GM19324 (cell line): ENCODE measurements around the gene AQP12B.

Experiments
- ATAC-seq: cut with Tn5 transposase; IDR thresholded peaks from one replicate; pipeline ENCODE4 v1.9.1; 2021; ENCODE audit warnings: mild to moderate bottlenecking, moderate library complexity; ENCODE audit not compliant: unreplicated experiment, low FRiP score

Gene AQP12B

GRCh38 chr2:240637116-240637900, 45.4 kb downstream of the AQP12B start:
- no peak for ATAC-seq

- no peak for ATAC-seq
Measured at GRCh38 chr2:240636563-240637115, 46.0 kb downstream of the AQP12B start.

GRCh38 chr2:240635998-240636547, 46.6 kb downstream of the AQP12B start:
- no peak for ATAC-seq

GRCh38 chr2:240635121-240635997, 47.3 kb downstream of the AQP12B start:
- no peak for ATAC-seq

GRCh38 chr2:240632306-240632721, 50.4 kb downstream of the AQP12B start:
- ATAC-seq, result no peak

- ATAC-seq, result no peak
Measured at GRCh38 chr2:240631548-240632305, 51.0 kb downstream of the AQP12B start.

GRCh38 chr2:240630771-240631547, 51.7 kb downstream of the AQP12B start:
- no peak for ATAC-seq

- no peak for ATAC-seq
Measured at GRCh38 chr2:240629968-240630770, 52.5 kb downstream of the AQP12B start.

GRCh38 chr2:240629619-240629967, 53.1 kb downstream of the AQP12B start:
- ATAC-seq, result no peak

GRCh38 chr2:240628808-240629618, 53.7 kb downstream of the AQP12B start:
- no peak for ATAC-seq

GRCh38 chr2:240628507-240628807, 54.2 kb downstream of the AQP12B start:
- ATAC-seq, result no peak

- no peak for ATAC-seq
Measured at GRCh38 chr2:240627736-240628506, 54.8 kb downstream of the AQP12B start.

GRCh38 chr2:240626531-240627300, 56.0 kb downstream of the AQP12B start:
- no peak for ATAC-seq
